Measurements from ENCODE around the gene IL17D.

GRCh38 chr13:20706661-20707060 is 3.2 kb downstream of the IL17D start:
- TF ChIP-seq, protein P1, sequence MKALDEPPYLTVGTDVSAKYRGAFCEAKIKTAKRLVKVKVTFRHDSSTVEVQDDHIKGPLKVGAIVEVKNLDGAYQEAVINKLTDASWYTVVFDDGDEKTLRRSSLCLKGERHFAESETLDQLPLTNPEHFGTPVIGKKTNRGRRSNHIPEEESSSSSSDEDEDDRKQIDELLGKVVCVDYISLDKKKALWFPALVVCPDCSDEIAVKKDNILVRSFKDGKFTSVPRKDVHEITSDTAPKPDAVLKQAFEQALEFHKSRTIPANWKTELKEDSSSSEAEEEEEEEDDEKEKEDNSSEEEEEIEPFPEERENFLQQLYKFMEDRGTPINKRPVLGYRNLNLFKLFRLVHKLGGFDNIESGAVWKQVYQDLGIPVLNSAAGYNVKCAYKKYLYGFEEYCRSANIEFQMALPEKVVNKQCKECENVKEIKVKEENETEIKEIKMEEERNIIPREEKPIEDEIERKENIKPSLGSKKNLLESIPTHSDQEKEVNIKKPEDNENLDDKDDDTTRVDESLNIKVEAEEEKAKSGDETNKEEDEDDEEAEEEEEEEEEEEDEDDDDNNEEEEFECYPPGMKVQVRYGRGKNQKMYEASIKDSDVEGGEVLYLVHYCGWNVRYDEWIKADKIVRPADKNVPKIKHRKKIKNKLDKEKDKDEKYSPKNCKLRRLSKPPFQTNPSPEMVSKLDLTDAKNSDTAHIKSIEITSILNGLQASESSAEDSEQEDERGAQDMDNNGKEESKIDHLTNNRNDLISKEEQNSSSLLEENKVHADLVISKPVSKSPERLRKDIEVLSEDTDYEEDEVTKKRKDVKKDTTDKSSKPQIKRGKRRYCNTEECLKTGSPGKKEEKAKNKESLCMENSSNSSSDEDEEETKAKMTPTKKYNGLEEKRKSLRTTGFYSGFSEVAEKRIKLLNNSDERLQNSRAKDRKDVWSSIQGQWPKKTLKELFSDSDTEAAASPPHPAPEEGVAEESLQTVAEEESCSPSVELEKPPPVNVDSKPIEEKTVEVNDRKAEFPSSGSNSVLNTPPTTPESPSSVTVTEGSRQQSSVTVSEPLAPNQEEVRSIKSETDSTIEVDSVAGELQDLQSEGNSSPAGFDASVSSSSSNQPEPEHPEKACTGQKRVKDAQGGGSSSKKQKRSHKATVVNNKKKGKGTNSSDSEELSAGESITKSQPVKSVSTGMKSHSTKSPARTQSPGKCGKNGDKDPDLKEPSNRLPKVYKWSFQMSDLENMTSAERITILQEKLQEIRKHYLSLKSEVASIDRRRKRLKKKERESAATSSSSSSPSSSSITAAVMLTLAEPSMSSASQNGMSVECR (CRISPR knock-in tag; IDR thresholded peaks at IDR 0.05; ENCODE audit: borderline replicate concordance): no peak
- no peak for TF ChIP-seq CTCF (IDR thresholded peaks at IDR 0.05)
- TF ChIP-seq CBFB (CRISPR knock-in tag; IDR thresholded peaks at IDR 0.05; ENCODE audit: low read depth): no peak
- TF ChIP-seq TP53 (CRISPR knock-in tag; IDR thresholded peaks at IDR 0.05): no peak
- TF ChIP-seq ATF6 (CRISPR knock-in tag; IDR thresholded peaks at IDR 0.05): no peak
- TF ChIP-seq MYBL2 (CRISPR knock-in tag; IDR thresholded peaks at IDR 0.05): no peak
- TF ChIP-seq, protein P2, sequence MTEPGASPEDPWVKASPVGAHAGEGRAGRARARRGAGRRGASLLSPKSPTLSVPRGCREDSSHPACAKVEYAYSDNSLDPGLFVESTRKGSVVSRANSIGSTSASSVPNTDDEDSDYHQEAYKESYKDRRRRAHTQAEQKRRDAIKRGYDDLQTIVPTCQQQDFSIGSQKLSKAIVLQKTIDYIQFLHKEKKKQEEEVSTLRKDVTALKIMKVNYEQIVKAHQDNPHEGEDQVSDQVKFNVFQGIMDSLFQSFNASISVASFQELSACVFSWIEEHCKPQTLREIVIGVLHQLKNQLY (CRISPR knock-in tag; IDR thresholded peaks at IDR 0.05): no peak
